Stimulated activated naive CD4-positive, alpha-beta T cell treated with Interleukin-2 at 50 U/mL for 16 hours (primary cell): ENCODE results near the gene KCNIP1.

Experiments used
- DNase-seq: peaks from one replicate; lab custom pipeline; 2025; lab: John Stamatoyannopoulos, UW

KCNIP1 gene

DNA sequence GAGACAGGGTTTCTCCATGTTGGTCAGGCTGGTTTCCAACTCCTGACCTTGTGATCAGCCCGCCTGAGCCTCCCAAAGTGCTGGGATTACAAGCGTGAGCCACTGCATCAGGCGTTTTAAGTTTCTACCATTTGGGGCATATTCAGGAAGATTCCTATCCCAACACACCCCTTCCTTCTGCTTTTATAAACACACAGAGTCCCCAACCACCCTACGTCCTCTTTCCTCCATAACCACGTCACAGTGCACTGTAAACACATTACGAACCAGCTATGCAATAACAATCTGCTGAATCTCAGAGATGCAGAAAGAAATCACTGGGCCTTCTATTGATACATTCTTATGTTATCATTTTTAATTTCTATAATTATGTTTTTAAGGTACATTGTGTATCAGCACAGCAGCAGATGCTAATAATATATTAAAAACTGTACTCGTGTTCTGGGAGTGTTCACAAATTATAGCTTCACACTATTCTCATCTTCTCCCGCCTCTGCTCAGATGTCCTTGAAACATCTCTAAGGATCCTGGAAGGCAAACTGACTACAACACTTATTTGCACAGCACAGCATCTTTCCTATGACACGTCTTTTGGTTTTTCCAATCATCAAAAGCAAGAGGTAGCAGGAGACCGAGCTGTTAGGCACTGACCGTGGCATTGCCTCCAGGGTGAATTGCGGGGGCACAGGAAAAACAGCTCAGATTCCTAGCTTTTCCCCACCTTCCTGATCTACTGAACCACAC is 60.2 kb downstream of the KCNIP1 start:
- DNase-seq: no peak

DNA sequence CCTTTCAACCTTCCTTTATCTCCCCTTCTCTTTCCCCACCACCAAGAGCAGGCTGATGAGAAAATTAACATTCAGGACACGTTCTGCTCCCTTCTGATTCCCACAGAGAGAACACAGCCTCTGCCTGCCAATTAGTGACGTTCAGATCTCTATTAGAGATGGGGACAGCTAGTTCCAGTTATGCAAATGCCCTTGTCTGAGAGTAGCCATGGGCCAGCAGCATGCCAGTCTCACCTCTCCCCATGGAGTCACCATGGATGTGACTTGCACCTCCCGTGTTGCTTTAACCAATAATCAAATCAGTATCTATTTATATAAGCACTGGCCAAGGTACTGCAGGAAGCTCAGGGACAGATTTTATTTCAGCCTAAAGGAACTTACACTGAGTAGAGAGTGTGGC is 61.3 kb downstream of the KCNIP1 start:
- no peak for DNase-seq

DNA sequence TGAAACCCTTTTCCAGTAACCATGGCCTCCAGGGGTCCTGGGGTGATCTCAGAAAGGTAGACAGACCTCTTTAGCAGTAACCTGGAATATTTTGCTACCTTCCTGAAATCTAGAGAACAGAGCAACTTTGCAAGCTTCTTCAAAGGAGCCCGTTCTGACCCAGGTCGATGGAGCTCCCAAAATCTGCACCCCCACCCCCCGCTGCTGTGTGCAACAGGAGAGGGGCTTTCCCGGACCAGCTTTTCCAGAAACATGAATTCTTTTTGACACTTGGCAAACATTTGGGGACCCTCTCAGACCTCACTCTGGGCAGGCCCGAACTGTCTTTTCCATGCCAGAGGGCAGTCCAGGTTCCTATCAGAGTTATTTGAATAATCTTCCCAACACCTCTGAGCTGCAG is 65.3 kb downstream of the KCNIP1 start:
- DNase-seq: no peak

DNA sequence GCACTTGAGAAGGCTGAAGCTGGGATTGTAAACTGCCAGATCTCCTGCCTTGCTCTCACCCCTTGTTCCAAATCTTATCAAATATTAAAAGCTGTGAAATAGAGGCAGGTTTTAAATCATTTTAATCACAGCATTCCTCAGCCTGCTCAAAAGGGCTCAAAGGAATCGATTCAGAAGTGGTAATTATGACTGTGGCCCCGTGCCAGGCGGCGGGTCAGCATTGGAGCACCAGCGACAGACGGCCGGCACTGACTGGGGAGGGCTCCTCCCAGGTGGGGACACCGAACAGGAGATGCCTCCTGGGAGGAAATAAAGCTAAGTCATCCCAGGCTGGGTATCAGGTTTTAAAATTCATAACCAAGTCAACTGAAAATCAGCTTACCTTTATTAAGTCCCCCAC is 66.7 kb downstream of the KCNIP1 start:
- no peak for DNase-seq

DNA sequence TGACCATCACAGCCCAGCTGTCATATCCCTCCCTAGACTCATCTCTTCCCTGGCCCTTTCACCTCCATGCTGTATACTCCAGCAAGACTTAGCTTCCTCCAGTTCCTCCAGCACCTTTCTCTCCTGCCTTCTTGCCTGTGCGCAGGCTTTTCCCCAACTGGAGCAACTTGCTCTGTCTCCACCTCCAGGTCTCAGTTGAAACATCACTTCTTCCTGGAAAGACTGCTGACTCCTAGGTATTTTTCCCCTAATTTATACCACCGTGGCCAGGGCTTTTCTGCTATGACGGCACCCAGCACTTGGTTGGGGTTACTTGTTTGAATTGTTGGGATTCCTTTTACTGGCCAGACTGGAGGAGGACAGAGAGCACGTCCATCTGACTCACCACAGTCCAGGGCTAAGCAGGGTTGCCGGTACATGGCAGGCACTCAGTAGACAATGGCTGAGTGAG is 67.5 kb downstream of the KCNIP1 start:
- no peak for DNase-seq

DNA sequence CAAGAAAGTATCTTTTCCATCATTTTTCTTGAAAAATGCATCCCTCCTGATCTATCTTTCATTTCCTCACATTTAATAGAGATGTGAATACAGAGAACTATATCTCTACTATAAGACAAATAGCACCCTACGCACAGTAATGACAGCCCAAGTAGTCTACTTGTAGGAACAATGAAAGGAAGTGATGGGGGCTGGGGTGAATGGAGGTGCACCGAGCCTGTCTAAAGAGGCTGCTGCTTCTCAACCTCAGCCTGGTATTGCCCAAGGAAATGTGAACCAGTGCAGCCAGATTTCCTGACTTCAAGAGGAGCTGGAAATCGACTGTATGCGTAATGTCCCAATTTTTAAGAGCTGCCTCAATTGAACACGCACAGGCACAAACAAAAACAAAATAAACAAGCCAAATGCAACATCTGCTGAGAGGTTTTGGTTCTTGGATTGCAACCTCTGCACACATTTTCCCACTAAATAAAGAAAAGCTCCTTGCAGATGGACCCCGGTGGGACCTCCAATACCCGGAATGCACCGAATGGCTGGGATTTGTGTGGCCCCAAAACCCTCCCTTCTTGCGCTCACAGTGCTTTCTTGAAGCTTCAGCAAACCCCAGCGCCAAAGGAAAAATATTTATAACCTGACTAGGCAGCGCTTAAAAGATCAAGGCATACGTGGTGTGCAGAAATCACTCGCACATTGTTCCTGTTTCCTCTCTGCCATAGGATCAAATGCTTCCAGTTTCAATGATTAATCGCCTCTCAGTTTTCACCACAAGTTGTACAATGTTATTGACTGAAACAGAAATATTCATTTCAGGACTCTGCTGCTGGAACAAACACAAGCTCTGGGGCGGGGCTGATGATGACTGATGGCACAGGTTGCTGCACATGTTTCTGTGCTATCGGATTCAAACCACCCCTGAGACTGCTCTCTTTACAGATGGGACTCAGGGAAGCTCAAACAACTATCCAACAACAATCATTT is 68.3 kb downstream of the KCNIP1 start:
- peak; percentile 34 for DNase-seq

DNA sequence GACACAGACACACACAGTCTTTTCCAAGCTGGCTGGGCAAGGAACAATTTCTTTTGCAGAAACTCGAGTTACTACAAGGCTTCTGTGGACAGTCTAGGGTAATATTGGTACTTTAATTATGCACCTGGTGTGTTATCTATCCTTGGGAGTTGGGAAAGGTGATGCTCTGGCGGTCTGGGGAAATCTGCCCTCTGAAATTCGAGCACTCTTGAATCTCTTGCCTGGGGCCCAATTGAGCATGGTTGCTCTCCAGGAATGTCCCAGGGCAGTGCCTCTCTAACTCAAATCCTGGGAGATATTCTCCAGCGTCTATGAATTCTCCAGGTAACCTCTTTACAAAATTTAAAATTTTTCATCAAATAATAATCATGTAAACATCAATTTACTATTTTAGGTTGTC is 69.3 kb downstream of the KCNIP1 start:
- DNase-seq: no peak

DNA sequence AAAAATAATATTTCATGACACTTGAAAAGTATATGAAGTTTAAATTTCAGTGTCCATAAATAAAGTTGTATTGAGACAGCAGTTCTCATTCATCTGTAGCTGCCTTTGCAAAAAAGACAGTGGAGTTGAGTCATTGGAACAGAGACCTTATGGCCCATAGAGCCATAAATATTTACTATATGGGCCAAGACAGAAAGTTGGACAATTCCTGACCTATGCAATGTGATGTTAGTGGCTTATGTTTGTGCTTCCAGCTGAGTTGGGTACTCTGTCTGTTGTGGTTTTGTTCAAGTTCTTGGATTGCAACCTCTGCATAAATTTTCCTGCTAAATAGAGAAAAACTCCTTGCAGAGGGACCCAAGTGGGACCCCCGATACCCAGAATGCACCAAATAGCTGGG is 69.8 kb downstream of the KCNIP1 start:
- no peak for DNase-seq

DNA sequence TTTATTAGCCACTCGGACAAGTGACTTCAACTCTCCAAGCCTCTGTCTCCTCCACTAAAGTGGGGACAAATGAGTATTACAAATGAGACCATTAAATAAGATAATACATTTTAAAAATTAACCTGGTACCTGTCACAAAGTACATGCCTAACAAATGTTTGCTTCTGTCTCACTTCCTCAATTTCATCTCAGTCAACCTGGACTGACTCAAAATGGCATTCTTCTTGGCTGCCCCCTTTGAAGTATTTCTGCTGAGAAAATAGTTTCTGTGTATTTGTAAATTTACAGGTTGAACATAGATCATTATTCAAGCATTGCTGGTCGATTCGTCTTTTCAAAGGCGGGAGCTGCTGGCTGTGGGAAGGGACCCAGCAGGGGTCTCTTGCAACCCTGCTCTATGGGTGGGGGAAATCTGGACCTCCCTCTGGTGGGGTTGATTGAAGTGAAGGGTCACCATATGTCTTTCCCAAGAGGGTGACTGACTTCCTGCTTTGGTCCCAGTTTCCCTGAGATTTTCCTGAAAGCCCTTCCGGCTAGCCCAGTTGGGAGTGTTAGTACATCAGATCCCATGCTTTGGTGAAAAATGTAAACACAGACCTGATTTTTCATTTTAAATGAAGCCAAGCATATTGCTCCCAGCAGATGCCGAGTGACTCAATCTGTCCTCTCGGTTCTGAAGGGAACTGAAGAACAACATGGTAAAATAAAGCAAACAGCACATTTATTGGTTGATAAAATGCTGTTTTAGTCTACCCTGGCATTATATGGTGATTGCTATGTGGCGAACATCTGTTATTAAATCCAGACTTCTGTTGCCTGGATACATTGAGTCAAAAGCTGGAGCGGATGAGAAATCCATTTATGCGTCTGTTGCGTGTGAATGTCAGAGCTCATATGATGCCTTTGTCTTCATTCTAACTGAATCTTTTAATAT is 73.0 kb downstream of the KCNIP1 start:
- no peak for DNase-seq

DNA sequence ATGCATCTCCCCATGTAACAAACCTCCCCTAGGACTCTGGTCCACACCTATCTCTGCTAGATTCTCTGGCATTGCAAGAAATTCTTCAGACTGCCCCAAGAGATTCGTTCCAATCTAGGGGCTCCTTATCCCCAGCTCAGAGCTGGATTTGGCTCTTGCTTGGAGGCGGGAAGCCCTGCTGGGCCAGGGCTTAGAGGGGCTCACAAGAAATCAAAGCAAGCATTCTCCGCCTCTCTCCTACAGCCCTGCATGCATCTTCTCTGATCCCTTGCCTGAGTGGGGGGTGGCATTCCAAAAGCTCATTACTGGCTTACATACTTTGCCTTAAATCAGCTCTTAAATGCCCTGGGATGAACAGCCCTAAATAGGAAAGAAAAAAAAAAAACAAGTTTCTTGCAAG is 75.8 kb downstream of the KCNIP1 start:
- no peak for DNase-seq

DNA sequence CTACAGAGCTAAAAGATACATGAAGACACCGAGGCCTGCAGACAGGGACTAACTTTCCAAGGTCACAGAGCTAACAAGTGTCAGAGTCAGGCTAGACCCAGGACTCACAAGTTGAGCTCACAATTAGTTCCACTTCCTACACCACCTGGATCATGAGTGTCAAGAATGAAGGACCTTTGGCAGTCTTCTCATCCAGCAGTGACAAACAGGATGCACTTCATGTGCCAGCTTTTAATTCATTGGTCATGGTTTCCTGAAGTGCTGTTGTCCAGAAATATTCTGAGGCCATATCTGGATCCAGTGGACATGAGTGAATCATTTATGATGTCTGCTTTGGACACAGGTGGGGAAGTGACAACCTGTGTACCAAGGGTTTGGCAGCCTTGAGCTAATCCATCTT is 77.4 kb downstream of the KCNIP1 start:
- DNase-seq: no peak

DNA sequence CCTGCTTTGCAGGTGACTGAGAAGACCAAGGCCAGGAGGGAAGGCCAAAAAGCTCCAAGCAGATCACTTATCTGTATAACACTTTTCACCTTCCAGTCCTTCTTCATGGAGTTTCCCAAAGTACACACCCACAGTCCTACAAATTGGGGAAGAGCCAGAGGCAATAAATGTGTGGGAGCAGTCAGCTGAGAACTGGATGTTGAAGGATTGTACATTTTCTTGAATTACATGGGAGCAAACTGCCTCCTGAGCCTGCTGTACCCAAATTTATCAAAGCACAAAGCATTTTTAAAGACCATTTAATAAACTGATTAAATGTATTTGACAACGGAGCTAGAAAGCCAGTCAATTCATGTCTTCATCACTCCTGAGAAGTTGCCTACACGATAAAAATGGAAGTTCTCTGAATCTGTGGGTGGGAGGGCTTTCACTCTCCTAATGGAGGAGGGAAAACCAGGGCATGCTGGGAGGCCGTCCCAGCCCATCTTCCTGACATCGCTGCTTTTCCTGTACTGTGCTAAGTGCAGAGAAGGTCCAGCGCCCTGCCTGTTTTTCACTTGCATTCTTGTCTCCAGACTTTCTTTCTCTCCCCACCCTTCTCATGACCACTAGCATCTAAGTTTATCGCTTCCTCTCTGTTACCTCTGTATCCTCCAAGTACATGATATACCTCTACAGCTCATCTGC is 79.0 kb downstream of the KCNIP1 start:
- no peak for DNase-seq

DNA sequence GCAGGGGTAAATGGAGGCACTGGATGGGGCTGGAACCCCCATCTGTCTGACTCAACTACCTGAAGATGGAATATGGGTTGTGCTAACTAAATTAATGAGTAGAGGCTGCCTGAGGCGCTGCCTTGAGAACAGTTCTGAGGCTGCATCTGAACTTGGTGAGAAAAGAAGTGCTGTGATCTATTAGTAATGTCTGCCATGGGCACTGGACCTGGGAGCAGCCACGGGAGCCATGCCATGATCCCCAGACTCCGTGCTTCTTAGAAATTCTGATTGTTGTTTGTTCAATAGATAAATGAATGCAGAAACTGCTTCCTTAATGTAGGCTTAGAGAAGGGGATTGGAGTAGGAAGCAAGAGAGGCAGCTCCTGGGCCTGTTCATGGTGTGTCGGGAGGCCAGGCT is 80.2 kb downstream of the KCNIP1 start:
- DNase-seq: no peak

DNA sequence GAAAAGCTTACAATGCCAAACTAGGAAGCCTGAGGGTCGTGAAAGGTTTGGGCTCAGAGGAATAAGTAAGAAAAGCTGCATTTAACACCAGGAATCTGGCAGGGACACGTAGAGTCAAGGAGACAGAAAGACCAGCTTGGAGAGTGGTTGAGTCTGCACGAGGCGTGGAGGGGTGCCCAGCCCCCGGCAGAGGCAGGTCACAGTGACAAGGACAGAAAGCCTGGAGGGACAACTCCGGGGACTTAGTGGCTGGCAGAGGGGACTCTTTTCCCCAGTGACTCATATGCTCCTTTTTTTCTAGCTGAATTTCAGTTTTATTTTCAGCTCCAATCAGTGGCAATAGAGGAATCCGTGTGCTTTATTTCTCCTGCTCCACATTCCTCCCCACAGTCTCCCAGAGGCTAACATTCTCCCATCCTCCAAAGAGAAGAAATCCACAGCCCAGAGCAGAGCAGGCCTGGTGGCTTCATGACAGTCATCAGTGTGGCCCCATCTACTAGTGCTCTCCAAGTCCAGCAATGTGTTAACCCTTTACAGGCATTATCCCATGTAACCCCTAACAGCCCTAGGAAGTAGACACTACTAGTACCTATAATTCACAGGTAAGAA is 80.7 kb downstream of the KCNIP1 start:
- no peak for DNase-seq

DNA sequence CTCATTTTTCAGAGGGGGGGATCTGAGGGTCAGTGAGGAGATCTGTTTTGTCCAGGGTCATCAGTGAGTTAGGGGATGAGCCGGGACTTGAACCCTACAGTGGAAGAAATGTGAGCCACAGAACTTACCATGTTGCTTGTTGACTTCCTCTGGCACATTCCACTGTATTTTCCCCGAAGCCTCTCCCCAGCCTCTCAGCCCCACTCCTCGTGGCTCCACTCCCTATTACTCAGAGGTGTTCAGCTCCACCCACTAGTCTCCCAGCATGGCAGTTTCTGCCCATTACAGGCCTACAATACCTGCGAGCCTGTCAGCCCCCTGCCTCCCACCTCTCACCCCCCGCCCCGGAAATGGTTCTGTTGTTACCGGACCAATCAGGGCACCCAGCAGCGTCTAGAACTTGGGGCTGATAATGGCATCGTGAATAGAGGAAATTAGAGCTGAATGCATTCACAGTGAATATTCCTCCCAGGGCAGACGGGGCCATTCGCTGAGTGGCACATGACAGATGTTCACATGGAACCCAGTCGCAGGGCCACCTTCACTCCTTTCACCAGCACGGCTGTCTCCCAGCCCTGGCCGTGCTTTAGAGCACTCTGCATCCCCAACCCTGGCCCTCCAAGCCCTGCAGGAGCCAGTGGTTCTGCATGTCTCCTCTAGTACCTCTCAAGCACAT is 81.6 kb downstream of the KCNIP1 start:
- DNase-seq: no peak

DNA sequence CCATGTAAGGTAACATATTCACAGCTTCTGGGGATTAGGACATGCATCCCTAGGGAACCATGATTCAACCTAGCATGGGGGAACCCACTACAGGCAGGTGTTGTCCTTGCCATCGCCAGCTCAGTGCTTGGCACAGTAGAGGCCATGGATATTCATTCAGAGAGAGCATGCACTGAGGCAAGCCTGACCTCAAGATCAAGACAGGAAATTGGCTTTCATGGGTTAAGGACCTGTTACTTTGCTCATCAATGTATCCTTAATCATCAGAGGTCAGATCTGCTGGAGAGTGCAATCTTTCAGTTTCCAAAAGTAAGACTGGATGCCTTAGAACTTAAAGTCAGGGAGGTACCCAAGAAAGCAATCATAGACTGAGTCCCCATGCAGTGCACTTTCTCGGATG is 84.0 kb downstream of the KCNIP1 start:
- DNase-seq: no peak

DNA sequence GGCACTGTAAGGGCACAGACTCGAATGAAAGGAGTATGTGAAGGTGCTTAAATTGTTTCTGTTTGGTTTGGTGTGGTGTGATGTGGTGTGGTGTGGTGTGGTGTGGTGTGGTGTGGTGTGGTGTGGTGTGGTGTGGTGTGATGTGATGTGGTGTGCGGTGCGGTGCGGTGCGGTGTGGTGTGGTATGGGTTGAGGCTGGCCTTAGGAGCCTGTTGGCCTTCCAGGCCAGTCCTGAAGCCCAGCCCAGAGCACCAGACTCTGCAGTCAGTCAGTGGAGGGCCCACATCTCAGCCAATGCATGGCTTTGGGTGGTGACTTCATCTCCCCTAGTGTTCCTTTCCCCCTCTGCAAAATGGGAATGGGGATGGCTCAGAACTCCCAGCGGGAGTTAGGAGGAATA is 85.8 kb downstream of the KCNIP1 start:
- no peak for DNase-seq

DNA sequence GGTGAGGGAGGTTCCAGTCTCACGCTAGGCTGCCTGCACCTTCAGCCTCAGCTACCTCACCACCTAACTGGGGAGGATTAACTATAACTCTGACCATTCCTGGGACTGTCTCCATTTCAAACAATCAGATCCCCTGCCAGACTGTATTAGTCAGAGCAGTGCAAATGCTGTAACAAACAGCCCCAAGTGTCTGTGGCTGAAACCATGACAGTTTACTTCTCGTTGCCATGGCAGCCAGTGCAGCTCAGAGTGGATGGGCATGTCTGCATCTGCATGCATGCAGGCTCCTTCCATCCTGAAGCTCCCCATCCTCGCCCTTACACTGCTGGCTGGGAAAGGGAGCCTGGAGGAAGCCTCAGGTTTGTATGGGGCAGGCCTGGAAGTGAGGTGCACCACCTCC is 86.7 kb downstream of the KCNIP1 start:
- no peak for DNase-seq

DNA sequence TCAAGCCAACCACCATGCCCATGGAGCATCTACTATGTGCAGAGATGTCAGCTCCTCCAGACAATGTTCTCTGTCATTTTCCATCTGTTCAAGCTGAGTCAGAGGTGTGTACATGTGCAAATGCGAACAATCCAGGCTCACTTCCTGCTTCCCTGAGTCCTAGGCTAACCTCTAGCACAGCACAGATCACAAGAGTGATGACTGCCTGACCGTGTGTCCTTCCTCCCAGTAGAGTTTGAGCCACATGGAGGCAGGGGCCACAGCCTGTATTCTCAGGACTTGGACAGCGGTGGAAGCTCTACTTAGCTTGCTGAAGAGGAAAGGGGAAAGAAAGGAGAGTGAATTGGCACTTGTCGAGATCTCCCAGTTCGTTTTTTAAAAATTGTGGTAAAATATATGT is 87.2 kb downstream of the KCNIP1 start:
- DNase-seq: no peak

DNA sequence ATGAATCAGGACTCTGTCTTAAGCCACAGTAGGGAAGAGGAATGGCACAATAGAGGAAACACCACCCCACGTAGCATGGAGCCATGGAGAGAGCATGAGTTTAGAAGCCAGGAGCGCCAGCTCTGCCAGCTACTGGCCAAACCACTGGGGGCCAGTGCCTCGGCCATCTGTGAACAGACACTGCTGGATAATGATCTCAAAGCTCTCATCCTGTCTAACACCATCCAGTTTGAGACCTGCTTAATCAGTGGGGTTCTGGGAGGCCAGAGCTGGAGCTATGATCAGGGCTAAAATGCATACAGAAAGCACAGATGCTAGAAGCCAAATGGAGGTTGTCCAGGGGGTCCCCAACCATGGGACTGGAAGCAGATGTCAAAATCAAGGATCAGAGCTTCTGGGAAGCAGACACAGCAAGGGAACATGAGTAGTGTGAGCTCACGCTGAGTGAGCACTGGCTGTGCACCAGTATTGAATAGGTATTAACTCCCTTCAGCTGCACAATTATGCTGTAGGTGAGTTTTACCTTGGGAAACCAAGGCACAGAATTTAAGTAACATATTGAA is 92.7 kb downstream of the KCNIP1 start:
- no peak for DNase-seq
